GM18909 (cell line): Measurements from ENCODE around the gene PSMB9.
A peak's percentile ranks its signal among the peaks of the same experiment; 100 is the strongest.

Experiments
- ATAC-seq: cut with Tn5 transposase; IDR thresholded peaks from one replicate; pipeline ENCODE4 v1.9.1; 2021; ENCODE audit warnings: mild to moderate bottlenecking; ENCODE audit not compliant: unreplicated experiment, poor library complexity

Gene PSMB9

DNA sequence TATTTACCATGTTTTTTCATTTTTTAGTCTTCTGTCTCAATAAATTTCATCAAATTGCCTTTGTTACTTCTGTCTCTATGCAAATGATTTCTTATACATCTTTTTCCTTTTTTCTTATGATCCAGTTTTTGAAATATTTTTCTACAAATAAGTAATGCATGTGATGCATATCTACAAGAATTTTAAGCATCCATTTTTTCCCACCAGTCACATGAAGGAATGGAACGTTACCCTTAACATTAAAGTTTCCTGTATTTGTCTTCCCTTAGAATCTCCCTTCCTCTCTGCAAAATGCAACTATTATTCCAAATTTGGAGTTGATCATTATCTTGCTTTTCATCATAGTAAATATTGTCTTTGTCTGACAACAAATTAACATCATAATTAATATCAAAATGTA, 35.5 kb downstream of the PSMB9 start:
- no peak for ATAC-seq

DNA sequence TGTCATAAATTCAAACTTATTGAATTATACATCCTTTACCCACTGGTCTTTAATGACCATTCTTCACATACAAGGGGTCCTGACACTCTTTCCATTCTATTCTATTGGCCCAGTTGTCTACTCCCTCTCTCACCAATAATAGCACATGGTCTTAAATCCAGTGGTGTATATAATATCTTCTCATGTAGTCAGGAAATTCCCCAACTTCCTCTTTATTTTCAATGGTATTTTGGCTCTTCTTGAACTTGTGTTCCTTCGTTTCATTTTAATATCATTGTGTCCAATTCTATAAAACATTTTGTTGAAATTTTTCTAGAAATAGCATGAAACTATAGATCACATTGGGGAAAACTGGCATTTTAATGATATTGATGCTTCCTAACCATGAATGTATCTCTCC, 36.8 kb downstream of the PSMB9 start:
- no peak for ATAC-seq

DNA sequence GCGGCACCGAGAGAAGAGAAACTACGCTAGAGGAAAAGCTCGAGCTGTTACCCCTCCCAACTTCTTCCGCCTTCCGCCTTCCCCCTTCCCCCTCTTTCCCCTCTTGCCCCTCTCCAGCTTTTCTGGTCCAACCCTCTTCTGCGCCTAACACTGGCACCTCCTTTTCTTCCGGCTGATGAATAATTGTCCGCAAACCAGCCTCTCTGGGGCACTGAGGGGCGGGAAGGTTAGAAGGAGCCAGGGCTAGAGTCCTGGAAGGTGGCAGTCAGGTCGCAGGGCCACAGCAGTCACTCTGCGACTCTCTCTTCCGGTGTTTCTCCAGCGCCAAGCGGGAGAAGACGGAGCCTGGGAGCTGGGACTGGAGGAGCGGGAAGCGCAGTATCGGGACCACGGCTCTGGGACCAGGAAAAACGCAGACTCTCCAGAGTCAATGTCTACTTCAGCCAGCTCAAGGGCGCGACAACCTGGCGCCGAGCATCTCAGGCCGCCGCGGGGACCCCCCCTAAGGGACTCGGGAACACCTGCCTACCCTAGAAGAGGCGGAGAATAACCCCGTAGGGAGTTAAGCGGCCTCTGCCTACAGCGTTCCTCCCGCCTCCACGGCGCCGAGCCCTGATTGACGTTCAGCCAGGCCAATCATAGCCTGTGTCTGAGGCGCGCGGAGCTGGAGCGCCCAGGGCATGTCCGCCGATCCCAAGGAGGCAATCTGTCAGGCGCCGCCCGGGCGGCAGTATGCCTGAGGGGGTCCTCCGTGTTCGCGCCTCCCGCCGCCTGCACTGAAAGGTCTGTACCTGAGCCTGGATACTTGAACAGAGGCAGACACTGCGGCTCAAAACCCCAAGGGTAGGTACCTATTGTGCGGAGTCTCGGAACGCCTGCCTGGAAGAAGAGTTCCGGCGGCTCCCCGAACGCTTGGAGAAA, 40.4 kb downstream of the PSMB9 start:
- ATAC-seq = peak; percentile 98

DNA sequence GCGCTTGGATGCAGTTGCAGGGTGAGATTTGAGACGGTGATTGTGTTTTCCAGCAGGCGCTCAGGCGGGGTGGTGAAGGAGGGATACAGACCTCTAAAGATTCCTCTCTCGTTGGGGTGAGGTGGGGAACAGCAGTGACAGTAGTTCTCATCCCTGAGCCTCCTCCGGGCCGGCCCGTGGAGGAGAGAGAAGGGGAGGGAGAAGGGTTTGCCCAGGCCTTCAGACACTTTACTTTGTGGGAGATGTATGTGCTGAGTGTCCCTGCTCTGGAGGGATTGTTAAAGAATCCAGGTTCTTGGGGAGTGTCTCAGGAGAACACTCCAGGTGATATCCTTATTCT, 41.0 kb downstream of the PSMB9 start:
- no peak for ATAC-seq

DNA sequence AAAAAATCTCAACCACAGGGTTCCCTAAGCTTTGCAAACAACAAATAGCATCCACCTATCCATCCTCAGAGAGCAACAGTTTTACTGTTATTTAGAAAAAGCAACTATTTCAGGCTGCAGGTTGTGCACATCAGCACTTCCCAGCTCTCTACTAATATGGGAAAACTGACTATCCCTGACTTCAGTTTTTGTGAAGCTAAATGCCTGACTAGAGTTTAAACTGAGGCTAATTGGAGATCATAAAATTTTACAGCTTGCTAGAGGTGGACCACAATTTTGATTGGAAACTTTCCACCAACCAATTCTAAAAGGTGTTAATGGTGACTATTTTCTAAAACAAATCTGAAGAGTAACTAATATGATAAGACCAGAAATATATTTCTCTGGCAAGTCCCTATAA, 50.0 kb downstream of the PSMB9 start:
- ATAC-seq = no peak

DNA sequence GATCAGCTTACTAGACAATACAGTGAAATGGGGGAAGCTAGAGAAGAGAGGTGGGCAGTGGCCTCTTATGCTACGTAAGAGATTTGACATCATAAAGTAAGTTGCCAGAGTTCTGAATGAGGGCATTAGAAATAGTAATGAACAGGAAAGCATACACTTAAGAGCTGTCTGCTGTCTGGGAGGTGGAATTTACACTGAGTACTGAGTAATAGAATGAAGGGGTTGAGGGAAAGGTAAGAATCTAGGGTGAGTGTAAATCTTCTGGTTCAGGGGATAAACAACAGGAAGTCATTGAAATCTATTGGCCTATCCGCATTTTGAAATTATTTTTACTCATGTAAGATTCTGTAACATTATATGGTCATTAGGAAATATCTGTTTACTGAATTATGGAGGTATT, 51.1 kb downstream of the PSMB9 start:
- no peak for ATAC-seq

DNA sequence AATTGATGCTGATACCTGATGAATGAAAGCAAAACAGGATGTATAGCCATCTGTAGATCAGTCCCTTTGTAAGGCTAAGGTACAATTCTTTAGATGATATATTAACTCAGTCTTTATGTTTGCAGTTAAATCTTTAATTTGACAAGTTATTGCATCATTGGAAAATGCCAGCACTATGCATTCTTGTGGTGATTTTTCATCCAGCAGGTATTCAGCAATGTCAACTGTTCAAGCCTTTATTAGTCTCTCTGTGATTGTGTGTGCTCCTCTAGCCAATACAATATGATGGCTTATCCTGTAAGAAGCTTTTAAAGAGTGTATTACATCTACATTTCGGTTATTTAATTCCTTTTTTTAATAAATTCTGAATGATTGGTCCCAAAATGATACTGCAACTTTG, 52.5 kb downstream of the PSMB9 start:
- ATAC-seq = no peak

DNA sequence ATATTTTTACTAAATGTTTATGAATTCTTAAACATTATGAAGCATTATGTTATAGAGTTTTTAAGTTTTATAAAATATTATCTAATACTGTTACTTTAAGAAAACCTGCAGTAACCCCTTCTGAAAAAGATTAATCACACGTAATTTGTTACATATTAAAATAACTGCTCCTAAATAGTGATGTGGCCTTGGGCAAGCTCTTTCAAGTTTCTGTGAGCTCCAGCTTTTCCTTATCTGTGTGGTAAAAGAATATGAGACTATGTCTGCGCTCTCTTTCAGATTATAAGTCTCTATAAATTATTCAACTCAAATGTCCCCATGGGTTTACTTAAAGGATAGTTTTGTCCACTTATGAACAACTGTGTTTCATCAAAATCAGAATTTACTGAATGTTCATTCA, 54.9 kb downstream of the PSMB9 start:
- no peak for ATAC-seq
